Ascending aorta (tissue), 2 donors: Measurements from ENCODE around the gene B4GALT3. TPM values are rescaled to one million over a fixed set of nuclear protein-coding genes. Genes with fewer than 3 reads are reported as not detected.

ENCODE experiments used
- DNase-seq, 2 donors: peaks; one replicate each; pipeline ENCODE4 v3.0.0-alpha.2; 2019; ENCODE audit warnings: low spot score in 2 of 2
- H3K27ac ChIP-seq, 2 donors: fragments of 200-600 bp; sonication (generic); one replicate each; pipeline ENCODE4 v1.5.1; 2016 to 2017; ENCODE audit warnings: mild to moderate bottlenecking in 1 of 2
- H3K27me3 ChIP-seq: fragments of 200-600 bp; sonication (generic); one replicate; pipeline ENCODE4 v1.5.1; 2017
- H3K36me3 ChIP-seq, 2 donors: fragments of 200-600 bp; sonication (generic); one replicate each; pipeline ENCODE4 v1.5.1; 2016
- H3K4me1 ChIP-seq, 2 donors: fragments of 200-600 bp; sonication (generic); one replicate each; pipeline ENCODE4 v1.5.1; 2016 to 2017; ENCODE audit warnings: mild to moderate bottlenecking in 1 of 2
- H3K4me3 ChIP-seq, 2 donors: fragments of 200-600 bp; sonication (generic); one replicate each; pipeline ENCODE4 v1.5.1; 2016 to 2017; ENCODE audit warnings: mild to moderate bottlenecking in 1 of 2
- H3K9me3 ChIP-seq, 2 donors: fragments of 200-600 bp; sonication (generic); one replicate each; pipeline ENCODE4 v1.5.1; 2016
- intact Hi-C: fragments of 100-400 bp; cut with DNase I; formaldehyde crosslinking; loops from one replicate; pipeline ENCODE4 v1.15.1; 2023
- total RNA-seq: library from RNA; depleted of rRNA; stranded (reverse); fragments of >200 nt; gene quantifications from one replicate; pipeline ENCODE4 v1.1.0, GENCODE V29; 2016
- TF ChIP-seq, protein P1 (sequence below), 3 experiments: fragments of 200-600 bp in 2 of 3; fragments of 450-650 bp in 1 of 3; sonication (generic) in 2 of 3; IDR thresholded peaks; one replicate each; pipeline ENCODE4 v1.5.1; 2016 to 2019; ENCODE audit warnings: antibody characterized with exemption in 3 of 3, mild to moderate bottlenecking in 1 of 3, moderate library complexity in 1 of 3

The B4GALT3 gene
- total RNA-seq, 1 donor from 2014 or later = 26.9 TPM

DNA sequence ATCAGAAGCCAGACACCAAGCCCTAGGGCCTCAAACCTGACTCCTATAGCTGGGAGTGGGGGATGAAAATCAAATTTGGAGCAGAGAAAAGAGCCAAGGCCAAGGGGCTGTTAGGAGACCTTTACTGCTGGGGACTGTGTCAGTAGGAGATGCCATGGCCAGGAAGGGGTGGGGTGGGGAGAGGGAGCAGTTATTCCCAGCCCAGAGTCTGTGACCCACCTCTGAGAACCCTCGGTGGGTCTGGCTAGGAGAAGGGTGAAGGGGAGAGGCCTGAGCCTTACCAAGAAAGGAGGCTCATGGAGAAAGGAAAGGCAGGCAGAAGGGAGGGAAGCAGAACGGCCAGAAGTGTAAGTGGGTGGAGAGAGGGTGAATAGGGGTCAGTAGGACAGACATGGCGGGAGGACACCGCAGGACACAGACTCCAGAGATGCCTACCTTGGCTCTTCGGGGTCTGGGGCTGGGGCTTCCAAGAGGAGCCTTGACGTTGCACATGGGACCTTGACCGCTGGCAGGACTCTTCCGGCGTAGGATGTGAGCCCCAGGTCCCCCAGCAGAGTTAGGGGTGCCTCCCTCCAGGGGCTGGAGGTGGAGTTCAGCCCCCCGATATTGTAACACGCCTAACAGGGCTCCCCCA, 20.4 kb upstream of the B4GALT3 start:
- TF ChIP-seq, protein P1, sequence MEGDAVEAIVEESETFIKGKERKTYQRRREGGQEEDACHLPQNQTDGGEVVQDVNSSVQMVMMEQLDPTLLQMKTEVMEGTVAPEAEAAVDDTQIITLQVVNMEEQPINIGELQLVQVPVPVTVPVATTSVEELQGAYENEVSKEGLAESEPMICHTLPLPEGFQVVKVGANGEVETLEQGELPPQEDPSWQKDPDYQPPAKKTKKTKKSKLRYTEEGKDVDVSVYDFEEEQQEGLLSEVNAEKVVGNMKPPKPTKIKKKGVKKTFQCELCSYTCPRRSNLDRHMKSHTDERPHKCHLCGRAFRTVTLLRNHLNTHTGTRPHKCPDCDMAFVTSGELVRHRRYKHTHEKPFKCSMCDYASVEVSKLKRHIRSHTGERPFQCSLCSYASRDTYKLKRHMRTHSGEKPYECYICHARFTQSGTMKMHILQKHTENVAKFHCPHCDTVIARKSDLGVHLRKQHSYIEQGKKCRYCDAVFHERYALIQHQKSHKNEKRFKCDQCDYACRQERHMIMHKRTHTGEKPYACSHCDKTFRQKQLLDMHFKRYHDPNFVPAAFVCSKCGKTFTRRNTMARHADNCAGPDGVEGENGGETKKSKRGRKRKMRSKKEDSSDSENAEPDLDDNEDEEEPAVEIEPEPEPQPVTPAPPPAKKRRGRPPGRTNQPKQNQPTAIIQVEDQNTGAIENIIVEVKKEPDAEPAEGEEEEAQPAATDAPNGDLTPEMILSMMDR (IDR thresholded peaks at IDR 0.05) = no peak
- peak overlapping the region; percentile 92 to 97 for H3K27ac ChIP-seq
- intact Hi-C loops = no loop called here
- H3K36me3 ChIP-seq = no peaks in the 10 kb centered on the region
- peaks cover 3 to 22% of the 10 kb centered on the region in 2 donors for H3K4me1 ChIP-seq
- H3K9me3 ChIP-seq = no peaks in the 10 kb centered on the region
- no peaks in the 10 kb centered on the region for H3K27me3 ChIP-seq
- H3K4me3 ChIP-seq = peak overlapping the region; percentile 47 to 51
- no peak for DNase-seq

DNA sequence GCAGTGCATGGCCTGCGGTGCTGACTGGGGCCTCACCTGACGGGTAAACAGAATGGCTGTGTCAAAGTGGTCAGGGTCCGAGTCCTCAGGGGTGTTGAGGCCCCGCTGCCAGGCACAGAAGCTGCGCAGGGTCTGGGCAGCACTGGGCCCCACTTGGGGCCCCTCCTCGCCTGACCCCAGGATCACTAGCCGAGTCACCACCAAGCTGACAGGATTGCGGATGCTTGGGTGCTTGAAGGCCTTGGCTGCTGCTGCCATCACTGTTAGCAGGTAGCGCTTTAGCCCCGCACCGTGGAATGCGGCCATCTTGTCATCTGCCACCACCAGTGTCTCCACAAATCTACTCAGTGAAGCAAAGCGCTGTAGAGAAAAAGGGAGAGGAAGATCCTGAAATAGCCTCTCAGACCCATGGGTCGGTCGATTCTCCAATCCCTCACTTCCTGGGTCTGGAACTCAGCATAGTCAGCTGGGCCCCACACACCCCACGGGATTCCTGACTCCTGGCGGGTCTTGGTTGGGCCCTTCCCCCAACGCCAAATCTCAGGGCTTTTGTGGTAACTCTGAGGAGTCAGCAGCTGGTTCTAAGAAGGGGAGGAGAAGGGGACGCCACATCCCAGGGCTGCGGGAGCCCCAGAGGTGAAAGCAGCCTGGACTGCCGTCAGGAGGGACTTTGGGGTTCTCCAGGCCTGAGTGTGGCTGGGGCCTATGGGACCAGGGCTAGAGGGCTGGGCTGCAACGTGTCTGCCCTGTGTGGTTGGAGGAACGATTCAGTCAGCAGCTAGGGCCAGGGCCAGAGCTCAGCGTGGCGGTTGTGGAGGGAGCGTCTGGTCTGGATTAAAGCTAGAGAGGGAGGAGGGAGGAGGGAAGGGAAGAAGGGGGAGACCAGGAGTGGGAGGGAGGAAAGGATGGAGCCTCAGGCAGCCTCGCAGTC, 19.5 kb upstream of the B4GALT3 start:
- H3K27me3 ChIP-seq = no peaks in the 10 kb centered on the region
- no peak for DNase-seq
- H3K36me3 ChIP-seq = no peaks in the 10 kb centered on the region
- TF ChIP-seq, protein P1 (IDR thresholded peaks at IDR 0.05) = no peak
- H3K9me3 ChIP-seq = no peaks in the 10 kb centered on the region
- H3K4me3 ChIP-seq = peak overlapping the region; percentile 30 to 51
- peaks cover 3 to 22% of the 10 kb centered on the region in 2 donors for H3K4me1 ChIP-seq
- H3K27ac ChIP-seq = peak overlapping the region; percentile 24 to 97
- intact Hi-C loops = no loop called here

DNA sequence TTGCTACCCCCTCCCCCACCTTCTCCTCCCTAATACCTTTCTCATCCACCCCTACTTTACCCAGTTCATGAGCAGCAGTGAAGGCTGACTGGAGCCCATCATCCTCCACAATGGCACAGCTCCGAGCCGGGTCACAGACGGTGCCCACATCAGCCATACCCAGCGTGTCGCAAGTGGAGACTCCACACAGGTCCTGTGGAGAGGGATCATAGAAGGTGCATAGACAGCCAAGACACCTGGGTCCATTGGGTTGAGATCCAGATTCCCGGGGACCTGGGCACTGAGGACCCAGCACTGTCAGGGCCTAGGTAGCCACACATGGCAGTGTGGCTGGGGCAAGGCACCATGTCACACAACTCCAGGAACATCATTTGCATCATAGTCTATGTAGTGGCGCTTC, 18.8 kb upstream of the B4GALT3 start:
- Histone ChIP-seq H3K4me1 (peaks cover 3 to 16% of the 10 kb centered on the region in 2 donors), H3K9me3 (no peaks in the 10 kb centered on the region), H3K27me3 (no peaks in the 10 kb centered on the region), H3K27ac (peak overlapping the region; percentile 24 to 30), H3K4me3 (peak overlapping the region in 1 of 2 donors; percentile 30), H3K36me3 (no peaks in the 10 kb centered on the region)
- DNase-seq = no peak
- intact Hi-C loops = no loop called here
- TF ChIP-seq, protein P1 (IDR thresholded peaks at IDR 0.05) = no peak

DNA sequence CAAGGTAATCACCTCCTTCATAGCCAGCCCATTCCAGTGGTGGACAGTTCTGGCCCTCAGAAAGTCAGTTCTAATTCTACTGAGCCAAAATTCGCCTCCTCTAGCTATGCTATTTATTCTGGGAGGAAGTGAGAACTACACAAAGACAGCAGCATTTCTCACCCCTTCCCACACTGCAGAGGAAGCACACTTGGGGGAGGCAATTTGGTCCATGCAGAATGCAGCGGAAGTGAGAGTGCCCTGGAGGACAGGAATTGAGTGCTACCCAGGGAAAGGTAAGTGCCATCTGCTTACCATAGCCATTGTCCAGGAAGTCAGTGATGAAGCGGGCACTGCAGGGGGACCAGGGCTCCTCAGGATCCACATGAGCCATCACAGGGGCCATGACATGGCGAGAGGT, 17.9 kb upstream of the B4GALT3 start:
- H3K4me1 ChIP-seq = peaks cover 0 to 8% of the 10 kb centered on the region in 2 donors
- H3K9me3 ChIP-seq = no peaks in the 10 kb centered on the region
- no peak overlapping the region for H3K4me3 ChIP-seq
- no peak for DNase-seq
- H3K27ac ChIP-seq = no peak overlapping the region
- no peaks in the 10 kb centered on the region for H3K27me3 ChIP-seq
- intact Hi-C loops = no loop called here
- no peaks in the 10 kb centered on the region for H3K36me3 ChIP-seq
- TF ChIP-seq, protein P1 (IDR thresholded peaks at IDR 0.05) = no peak

DNA sequence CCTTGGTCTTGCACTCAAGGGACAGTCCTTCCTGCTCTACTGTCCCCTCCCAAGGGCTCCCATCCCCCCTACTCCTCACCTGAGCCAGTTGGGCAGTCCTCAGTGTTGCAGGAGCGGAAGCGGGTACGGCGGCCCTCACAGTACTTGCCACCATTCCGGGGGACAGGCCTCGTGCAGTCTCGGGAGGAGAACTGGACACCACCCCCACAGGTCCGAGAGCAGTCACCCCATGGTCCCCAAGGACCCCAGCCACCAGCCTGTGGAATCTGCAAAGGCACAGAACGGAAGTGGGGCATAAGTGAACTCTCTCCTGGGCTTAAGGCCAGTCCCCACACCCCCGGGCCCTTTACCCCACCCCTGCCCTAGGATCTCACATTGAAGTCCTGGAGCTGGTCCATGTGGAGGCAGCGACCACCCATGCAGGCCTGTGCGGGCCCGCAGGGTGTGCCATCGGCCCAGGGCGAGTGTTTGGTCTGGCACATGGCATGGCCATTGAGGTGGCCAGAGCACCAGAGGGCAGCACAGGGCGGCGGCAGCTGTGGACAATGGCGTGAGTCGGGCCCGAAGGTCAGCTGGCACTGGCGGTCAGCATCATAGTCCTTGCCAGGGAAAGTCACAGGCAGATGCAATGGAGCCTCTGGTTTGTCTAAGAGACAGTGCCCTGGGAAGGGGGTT, 16.4 kb upstream of the B4GALT3 start:
- Histone ChIP-seq H3K9me3 (no peaks in the 10 kb centered on the region), H3K36me3 (no peaks in the 10 kb centered on the region), H3K27me3 (no peaks in the 10 kb centered on the region), H3K4me1 (peaks cover 0 to 6% of the 10 kb centered on the region in 2 donors), H3K4me3 (no peak overlapping the region), H3K27ac (no peak overlapping the region)
- TF ChIP-seq, protein P1 (IDR thresholded peaks at IDR 0.05) = peak in 1 of 3 experiments; percentile 8
- DNase-seq = no peak
- intact Hi-C loops = no loop called here
